CD14-positive monocyte (primary cell): ENCODE data around the gene MED15. TPM values are rescaled to one million over a fixed set of nuclear protein-coding genes. Genes with fewer than 3 reads are reported as not detected.

Experiments
- DNase-seq, 3 donors: peaks; one replicate each; pipeline ENCODE4 v3.0.0-alpha.2; 2011 to 2022
- H2AFZ ChIP-seq: 2 replicates; pipeline ENCODE4 v1.6.0; 2012; ENCODE audit warnings: mild to moderate bottlenecking, low read depth, low read length, inconsistent platforms; ENCODE audit not compliant: insufficient read depth, poor library complexity, severe bottlenecking
- H3K27ac ChIP-seq, 2 donors: 1 replicate in 1 of 2; 2 replicates in 1 of 2; pipeline ENCODE4 v1.5.1; 2012 to 2013; ENCODE audit warnings: low read length in 2 of 2, control low read depth in 1 of 2, inconsistent platforms in 1 of 2, low read depth in 1 of 2, mild to moderate bottlenecking in 1 of 2
- H3K27me3 ChIP-seq, 2 donors: one replicate each; pipeline versions ENCODE4 v1.6.0 to v1.6.1; 2011 to 2013; ENCODE audit warnings: low read length in 2 of 2; ENCODE audit not compliant: control insufficient read depth in 2 of 2, insufficient read depth in 2 of 2
- H3K36me3 ChIP-seq, 2 donors: replicated peaks in 1 of 2; 1 replicate in 1 of 2; 2 replicates in 1 of 2; pipeline versions ENCODE4 v1.5.1 to v1.6.1; 2012 to 2013; ENCODE audit warnings: low read length in 2 of 2, control low read depth in 1 of 2, inconsistent platforms in 1 of 2, mild to moderate bottlenecking in 1 of 2; ENCODE audit not compliant: insufficient read depth in 2 of 2, control insufficient read depth in 1 of 2
- H3K4me1 ChIP-seq, 2 donors: 1 replicate in 1 of 2; 2 replicates in 1 of 2; pipeline versions ENCODE4 v1.5.1 to v1.6.1; 2012 to 2013; ENCODE audit warnings: low read length in 2 of 2, control low read depth in 1 of 2, inconsistent platforms in 1 of 2, mild to moderate bottlenecking in 1 of 2, moderate library complexity in 1 of 2; ENCODE audit not compliant: insufficient read depth in 2 of 2, control insufficient read depth in 1 of 2
- H3K4me2 ChIP-seq: replicated peaks from 2 replicates; pipeline ENCODE3; 2012; ENCODE audit warnings: low read length, moderate library complexity, mild to moderate bottlenecking; ENCODE audit not compliant: poor library complexity, severe bottlenecking; ENCODE audit errors: extremely low read depth
- H3K4me3 ChIP-seq, 3 experiments: fragments of 200-600 bp in 1 of 3; sonication (generic) in 1 of 3; replicated peaks in 1 of 3; 1 replicate in 2 of 3; 2 replicates in 1 of 3; pipeline ENCODE4 v1.5.1; 2011 to 2013; ENCODE audit warnings: low read length in 3 of 3, mild to moderate bottlenecking in 3 of 3, control low read depth in 2 of 3, low read depth in 2 of 3, inconsistent platforms in 1 of 3, moderate library complexity in 1 of 3
- H3K79me2 ChIP-seq: 2 replicates; pipeline ENCODE4 v1.6.0; 2012; ENCODE audit warnings: mild to moderate bottlenecking, control low read depth, inconsistent platforms, low read length, moderate library complexity; ENCODE audit not compliant: insufficient read depth
- H3K9ac ChIP-seq: 2 replicates; pipeline ENCODE4 v1.6.0; 2017; ENCODE audit warnings: low read length, mild to moderate bottlenecking; ENCODE audit not compliant: insufficient read depth, poor library complexity, severe bottlenecking
- H3K9me3 ChIP-seq, 2 donors: replicated peaks in 1 of 2; 1 replicate in 1 of 2; 2 replicates in 1 of 2; pipeline versions ENCODE4 v1.5.1 to v1.6.1; 2012 to 2013; ENCODE audit warnings: low read length in 2 of 2, control low read depth in 1 of 2; ENCODE audit not compliant: control insufficient read depth in 1 of 2, insufficient read depth in 1 of 2
- H4K20me1 ChIP-seq: 2 replicates; pipeline ENCODE4 v1.6.0; 2012; ENCODE audit warnings: mild to moderate bottlenecking, low read length, control low read depth, moderate library complexity; ENCODE audit not compliant: insufficient read depth
- H3K27ac Mint-ChIP-seq, 7 donors: one replicate each; pipeline ENCODE4 v1.8.0; 2020; ENCODE audit warnings: mild to moderate bottlenecking in 7 of 7, mixed read lengths in 7 of 7, moderate library complexity in 6 of 7, inconsistent platforms in 2 of 7
- H3K27me3 Mint-ChIP-seq, 3 donors: one replicate each; pipeline ENCODE4 v1.8.0; 2021 to 2022; ENCODE audit warnings: low read depth in 3 of 3, mild to moderate bottlenecking in 3 of 3, mixed read lengths in 3 of 3, moderate library complexity in 3 of 3, inconsistent platforms in 1 of 3
- H3K36me3 Mint-ChIP-seq, 2 donors: one replicate each; pipeline ENCODE4 v1.8.0; 2020; ENCODE audit warnings: mixed read lengths in 2 of 2, inconsistent platforms in 1 of 2, mild to moderate bottlenecking in 1 of 2
- H3K4me1 Mint-ChIP-seq: one replicate; pipeline ENCODE4 v1.8.0; 2020; ENCODE audit warnings: mild to moderate bottlenecking, mixed read lengths
- H3K4me3 Mint-ChIP-seq, 2 donors: one replicate each; pipeline ENCODE4 v1.8.0; 2020; ENCODE audit warnings: mild to moderate bottlenecking in 2 of 2, mixed read lengths in 2 of 2, moderate library complexity in 1 of 2
- H3K9me3 Mint-ChIP-seq, 7 donors: one replicate each; pipeline ENCODE4 v1.8.0; 2020 to 2022; ENCODE audit warnings: mixed read lengths in 7 of 7, mild to moderate bottlenecking in 6 of 7, moderate library complexity in 6 of 7, inconsistent platforms in 2 of 7
- WGBS: methylation state at CpG from one replicate; pipeline ENCODE4 v1.1.5; 2013; ENCODE audit warnings: missing lambda C conversion rate; ENCODE audit not compliant: insufficient coverage; 5-methylcytosine and 5-hydroxymethylcytosine counted together
- intact Hi-C, 2 donors: fragments of 100-400 bp; cut with micrococcal nuclease; formaldehyde crosslinking; loops; one replicate each; pipeline versions ENCODE4 v1.15.0 to v1.15.1; 2023
- polyA plus RNA-seq, 3 donors: library from polyadenylated mRNA; depleted of rRNA in 1 of 3; unstranded in 2 of 3; stranded (reverse) in 1 of 3; fragments of 300-500 nt in 2 of 3; fragments of >200 nt in 1 of 3; fragmentation: Illumina TruSeq in 2 of 3; gene quantifications; 1 replicate in 2 of 3; 2 replicates in 1 of 3; pipeline ENCODE4 v1.2.3, GENCODE V29; 2012 to 2021
- TF ChIP-seq, protein P1 (sequence below): fragments of 200-600 bp; IDR thresholded peaks from one replicate; pipeline ENCODE4 v1.8.0; 2022; ENCODE audit warnings: antibody characterized with exemption, mild to moderate bottlenecking

Gene MED15
- polyA plus RNA-seq, 3 donors, result 10.0 to 126 (median 17.8) TPM

DNA sequence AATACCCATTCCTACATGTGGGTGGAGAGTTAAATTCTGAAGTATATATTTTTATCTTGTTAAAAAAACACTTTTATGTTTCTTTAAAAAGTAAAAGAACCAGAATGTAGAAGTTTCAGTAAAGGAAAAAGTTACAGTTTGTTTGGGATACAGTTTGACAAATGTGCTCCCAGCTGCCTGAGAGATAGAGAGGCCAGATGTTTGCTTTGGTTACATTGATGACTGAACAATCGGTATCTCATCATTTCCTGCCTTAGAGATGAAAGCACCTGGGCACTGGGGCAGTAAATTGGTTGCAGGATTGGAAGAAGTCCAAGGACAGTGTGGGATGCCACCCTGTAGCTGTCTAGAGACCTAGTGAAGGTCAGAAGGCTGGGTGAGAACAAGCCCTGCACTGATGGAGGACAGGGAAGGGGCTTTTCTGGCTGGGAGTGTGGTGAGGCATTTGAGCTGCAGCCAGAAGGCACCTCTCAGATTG lies 16.6 kb downstream of the MED15 start:
- H3K4me1 ChIP-seq, result no peaks in the 10 kb centered on the region
- 20% methylated on average over 1 of the region's 1 CpG for WGBS
- H3K4me1 Mint-ChIP-seq, result peaks cover 22% of the 10 kb centered on the region

DNA sequence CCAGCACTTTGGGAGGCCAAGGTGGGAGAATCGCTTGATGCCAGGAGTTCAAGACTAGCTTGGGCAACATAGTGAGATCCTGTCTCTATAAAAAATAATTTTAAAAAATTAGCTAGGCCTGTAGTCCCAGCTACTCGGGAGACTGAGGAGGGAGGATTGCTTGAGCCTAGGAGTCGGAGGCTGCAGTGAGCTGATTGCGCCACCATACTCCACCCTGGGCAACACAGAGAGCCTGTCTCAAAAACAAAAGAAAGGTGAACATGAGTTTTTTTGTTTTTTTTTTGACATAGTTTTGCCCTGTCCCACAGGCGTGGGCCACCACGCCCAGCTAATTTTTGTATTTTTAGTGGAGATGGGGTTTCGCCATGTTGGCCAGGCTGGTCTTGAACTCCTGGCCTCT lies 17.6 kb downstream of the MED15 start:
- intact Hi-C loops, result no loop called here

More for the DNA sequence above, 16.6 kb downstream of the MED15 start:
- intact Hi-C loops, result no loop called here
- Histone ChIP-seq H3K27me3 (no peaks in the 10 kb centered on the region), H3K4me3 (no peak overlapping the region), H3K36me3 (peaks cover 51 to 70% of the 10 kb centered on the region in 2 donors), H3K4me2 (no peak overlapping the region), H3K9ac (peak overlapping the region; percentile 15), H2AFZ (no peak overlapping the region), H4K20me1 (peaks cover 99% of the 10 kb centered on the region), H3K27ac (peak overlapping the region in 1 of 2 donors; percentile 46), H3K79me2 (peaks cover 98% of the 10 kb centered on the region), H3K9me3 (no peaks in the 10 kb centered on the region)
- no peak for DNase-seq
- TF ChIP-seq, protein P1, sequence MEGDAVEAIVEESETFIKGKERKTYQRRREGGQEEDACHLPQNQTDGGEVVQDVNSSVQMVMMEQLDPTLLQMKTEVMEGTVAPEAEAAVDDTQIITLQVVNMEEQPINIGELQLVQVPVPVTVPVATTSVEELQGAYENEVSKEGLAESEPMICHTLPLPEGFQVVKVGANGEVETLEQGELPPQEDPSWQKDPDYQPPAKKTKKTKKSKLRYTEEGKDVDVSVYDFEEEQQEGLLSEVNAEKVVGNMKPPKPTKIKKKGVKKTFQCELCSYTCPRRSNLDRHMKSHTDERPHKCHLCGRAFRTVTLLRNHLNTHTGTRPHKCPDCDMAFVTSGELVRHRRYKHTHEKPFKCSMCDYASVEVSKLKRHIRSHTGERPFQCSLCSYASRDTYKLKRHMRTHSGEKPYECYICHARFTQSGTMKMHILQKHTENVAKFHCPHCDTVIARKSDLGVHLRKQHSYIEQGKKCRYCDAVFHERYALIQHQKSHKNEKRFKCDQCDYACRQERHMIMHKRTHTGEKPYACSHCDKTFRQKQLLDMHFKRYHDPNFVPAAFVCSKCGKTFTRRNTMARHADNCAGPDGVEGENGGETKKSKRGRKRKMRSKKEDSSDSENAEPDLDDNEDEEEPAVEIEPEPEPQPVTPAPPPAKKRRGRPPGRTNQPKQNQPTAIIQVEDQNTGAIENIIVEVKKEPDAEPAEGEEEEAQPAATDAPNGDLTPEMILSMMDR, result no peak
- no peaks in the 10 kb centered on the region for H3K9me3 Mint-ChIP-seq
- H3K4me3 Mint-ChIP-seq, result no peak overlapping the region
- H3K27me3 Mint-ChIP-seq, result peaks cover 0 to 2% (median 2%) of the 10 kb centered on the region in 3 donors
- H3K27ac Mint-ChIP-seq, result peak overlapping the region in 4 of 7 donors; percentile 32 to 80 (median 59)
- peaks cover 58 to 78% of the 10 kb centered on the region in 2 donors for H3K36me3 Mint-ChIP-seq

More for the DNA sequence above, 17.6 kb downstream of the MED15 start:
- Mint-ChIP-seq H3K4me1 (peaks cover 19% of the 10 kb centered on the region), H3K27ac (peak overlapping the region in 2 of 7 donors; percentile 4 to 15), H3K36me3 (peaks cover 50 to 76% of the 10 kb centered on the region in 2 donors), H3K27me3 (peaks cover 0 to 2% (median 2%) of the 10 kb centered on the region in 3 donors), H3K4me3 (no peak overlapping the region), H3K9me3 (no peaks in the 10 kb centered on the region)
- TF ChIP-seq, protein P1, result no peak
- 92% methylated on average over 6 of the region's 7 CpGs for WGBS
- H3K27me3 ChIP-seq, result no peaks in the 10 kb centered on the region
- no peak overlapping the region for H2AFZ ChIP-seq
- no peak for DNase-seq
- peaks cover 99% of the 10 kb centered on the region for H4K20me1 ChIP-seq
- H3K36me3 ChIP-seq, result peaks cover 41 to 65% of the 10 kb centered on the region in 2 donors
- H3K4me1 ChIP-seq, result no peaks in the 10 kb centered on the region
- H3K4me2 ChIP-seq, result no peak overlapping the region
- no peaks in the 10 kb centered on the region for H3K9me3 ChIP-seq
- H3K79me2 ChIP-seq, result peaks cover 98% of the 10 kb centered on the region
- no peak overlapping the region for H3K4me3 ChIP-seq
- no peak overlapping the region for H3K27ac ChIP-seq
- no peak overlapping the region for H3K9ac ChIP-seq
